ENCODE data around the gene TMED7.

DNA sequence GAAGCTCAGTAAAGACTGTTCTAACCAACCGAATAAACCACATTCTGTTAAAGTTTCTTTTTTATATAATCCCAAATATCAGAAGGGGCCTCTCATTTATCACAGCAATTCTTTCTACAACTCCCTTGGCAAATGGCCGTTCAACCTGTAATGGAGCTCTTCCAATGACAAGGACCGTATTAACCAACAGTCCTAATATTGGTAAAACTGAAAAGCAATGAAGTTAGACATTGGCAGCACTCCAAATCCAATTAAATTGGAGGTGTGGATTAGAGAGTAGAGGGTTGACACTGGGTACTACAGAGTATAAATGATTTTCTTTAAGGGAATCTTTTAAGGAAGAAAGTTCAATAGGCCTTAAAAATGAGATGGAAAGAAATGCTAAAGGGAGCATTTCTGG is 842 bp downstream of the TMED7 start:
- TF ChIP-seq CTCF (IDR thresholded peaks at IDR 0.05) (no peak), POLR2A (IDR thresholded peaks at IDR 0.05) (no peak)

Measured in heart left ventricle (tissue), 13 donors.